Stomach smooth muscle (tissue), 2 donors: Measurements from ENCODE around the gene IL17B.
"Not testable (repeated sequence)": the region's sequence is repeated elsewhere in the genome, so short reads cannot be mapped to it uniquely, and the experiment has no call there.

Experiments
- H3K27ac ChIP-seq: one replicate; pipeline ENCODE4 v1.7.0; 2013; ENCODE audit warnings: mild to moderate bottlenecking, low read length, inconsistent platforms
- H3K27me3 ChIP-seq, 2 donors: one replicate each; pipeline ENCODE4 v1.7.0; 2013; ENCODE audit warnings: low read length in 2 of 2; ENCODE audit not compliant: insufficient read depth in 2 of 2, control insufficient read depth in 1 of 2
- H3K36me3 ChIP-seq, 2 donors: one replicate each; pipeline ENCODE4 v1.7.0; 2013; ENCODE audit warnings: low read length in 2 of 2; ENCODE audit not compliant: control insufficient read depth in 2 of 2, insufficient read depth in 2 of 2
- H3K4me1 ChIP-seq: one replicate; pipeline ENCODE4 v1.7.0; 2013; ENCODE audit warnings: low read length; ENCODE audit not compliant: control insufficient read depth, insufficient read depth
- H3K4me3 ChIP-seq, 2 donors: one replicate each; pipeline ENCODE4 v1.7.0; 2013; ENCODE audit warnings: low read length in 2 of 2
- H3K9ac ChIP-seq, 2 donors: one replicate each; pipeline ENCODE4 v1.7.0; 2013; ENCODE audit warnings: low read length in 2 of 2, mild to moderate bottlenecking in 1 of 2
- H3K9me3 ChIP-seq, 2 donors: one replicate each; pipeline ENCODE4 v1.7.0; 2013; ENCODE audit warnings: low read length in 2 of 2; ENCODE audit not compliant: control insufficient read depth in 2 of 2
- donor health status: healthy.
- donor health status: Pancreatic carcinoma.

IL17B gene

DNA sequence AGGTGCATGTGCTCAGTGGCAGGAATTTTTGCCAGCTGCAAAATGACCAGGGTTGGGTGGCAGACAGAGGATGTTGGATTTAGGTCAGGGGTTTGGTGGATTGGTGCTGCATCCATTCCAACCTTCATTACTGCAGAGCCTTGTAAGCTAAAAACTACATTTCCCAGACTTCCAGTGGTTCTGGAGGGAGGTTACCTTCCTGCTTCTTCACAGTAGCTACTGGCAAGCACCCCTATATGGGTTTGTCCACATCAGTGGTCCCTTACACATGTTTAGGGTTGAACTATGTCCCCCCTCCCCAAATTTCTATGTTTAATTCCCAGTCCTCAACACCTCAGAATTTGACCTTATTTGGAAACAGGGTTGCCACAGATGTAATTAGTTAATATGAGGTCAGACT, 20.7 kb upstream of the IL17B start:
- H3K4me1 ChIP-seq = peaks cover 27% of the 10 kb centered on the region
- H3K27me3 ChIP-seq = no peaks in the 10 kb centered on the region
- no peak overlapping the region for H3K4me3 ChIP-seq
- H3K9me3 ChIP-seq = no peaks in the 10 kb centered on the region
- peak overlapping the region in 1 of 2 donors; percentile 16 for H3K9ac ChIP-seq
- no peaks in the 10 kb centered on the region for H3K36me3 ChIP-seq
- H3K27ac ChIP-seq = peak overlapping the region; percentile 37

DNA sequence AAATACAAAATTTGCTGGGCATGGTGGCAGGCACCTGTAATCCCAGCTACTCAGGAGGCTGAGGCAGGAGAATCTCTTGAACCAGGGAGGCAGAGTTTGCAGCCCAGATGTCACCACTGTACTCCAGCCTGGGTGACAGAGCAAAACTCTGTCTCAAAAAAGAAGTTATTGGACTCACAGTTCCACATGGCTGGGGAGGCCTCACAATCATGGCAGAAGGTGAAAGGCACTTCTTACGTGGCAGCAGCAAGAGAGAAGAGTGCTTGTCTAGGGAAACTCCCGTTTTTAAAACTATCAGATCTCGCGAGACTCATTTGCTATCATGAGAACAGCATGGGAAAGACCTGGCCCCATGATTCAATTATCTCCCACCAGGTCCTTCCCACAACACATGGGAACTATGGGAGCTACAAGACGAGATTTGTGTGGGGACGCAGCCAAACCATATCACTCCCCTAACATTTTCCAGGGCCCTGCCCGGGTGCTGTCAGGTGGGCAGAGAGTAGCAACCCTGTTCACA, 19.7 kb upstream of the IL17B start:
- not testable (repeated sequence) for H3K9ac ChIP-seq, H3K9me3 ChIP-seq, H3K4me3 ChIP-seq, H3K36me3 ChIP-seq, H3K27ac ChIP-seq, H3K27me3 ChIP-seq
- peaks cover 17% of the 10 kb centered on the region for H3K4me1 ChIP-seq

DNA sequence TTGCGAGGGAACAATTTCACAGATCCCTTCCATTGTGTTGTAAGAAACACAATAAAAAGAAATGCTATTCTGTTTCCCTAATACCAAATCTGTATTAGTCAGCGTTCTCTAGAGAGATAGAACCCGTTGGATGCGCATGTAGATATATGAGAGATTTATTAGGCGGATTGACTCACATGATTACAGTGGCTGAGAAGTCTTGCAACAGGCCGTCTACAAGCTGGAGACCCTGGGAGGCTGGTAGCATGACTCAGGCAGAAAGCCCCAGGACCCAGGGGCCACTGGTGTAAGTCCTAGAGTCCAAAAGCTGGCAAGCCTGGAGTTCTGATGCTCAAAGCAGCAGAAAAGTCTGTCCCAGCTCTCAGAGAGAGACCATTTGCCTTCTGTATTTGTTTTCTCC, 18.4 kb upstream of the IL17B start:
- Histone ChIP-seq H3K9ac (no peak overlapping the region), H3K9me3 (no peaks in the 10 kb centered on the region), H3K4me3 (no peak overlapping the region), H3K4me1 (peaks cover 19% of the 10 kb centered on the region), H3K36me3 (no peaks in the 10 kb centered on the region), H3K27ac (no peak overlapping the region), H3K27me3 (no peaks in the 10 kb centered on the region)

DNA sequence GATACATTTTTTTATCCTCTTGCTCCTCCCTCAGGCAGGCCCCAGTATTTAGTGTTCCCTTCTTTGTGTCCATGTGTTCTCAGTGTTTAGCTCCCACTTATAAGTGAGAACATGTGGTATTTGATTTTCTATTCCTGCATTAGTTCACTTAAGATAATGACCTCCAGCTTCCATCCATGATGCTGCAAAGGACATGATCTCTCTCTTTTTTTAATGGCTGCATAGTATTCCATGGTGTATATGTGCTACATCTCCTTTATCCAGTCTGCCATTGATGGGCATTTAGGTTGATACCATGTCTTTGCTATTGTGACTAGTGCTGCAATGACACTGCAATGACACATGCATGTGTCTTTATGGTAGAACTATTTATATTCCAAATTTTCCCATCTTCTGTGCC, 15.9 kb upstream of the IL17B start:
- H3K4me3 ChIP-seq, H3K9me3 ChIP-seq, H3K27ac ChIP-seq, H3K27me3 ChIP-seq, H3K36me3 ChIP-seq, H3K9ac ChIP-seq: not testable (repeated sequence)
- H3K4me1 ChIP-seq = peaks cover 37% of the 10 kb centered on the region

DNA sequence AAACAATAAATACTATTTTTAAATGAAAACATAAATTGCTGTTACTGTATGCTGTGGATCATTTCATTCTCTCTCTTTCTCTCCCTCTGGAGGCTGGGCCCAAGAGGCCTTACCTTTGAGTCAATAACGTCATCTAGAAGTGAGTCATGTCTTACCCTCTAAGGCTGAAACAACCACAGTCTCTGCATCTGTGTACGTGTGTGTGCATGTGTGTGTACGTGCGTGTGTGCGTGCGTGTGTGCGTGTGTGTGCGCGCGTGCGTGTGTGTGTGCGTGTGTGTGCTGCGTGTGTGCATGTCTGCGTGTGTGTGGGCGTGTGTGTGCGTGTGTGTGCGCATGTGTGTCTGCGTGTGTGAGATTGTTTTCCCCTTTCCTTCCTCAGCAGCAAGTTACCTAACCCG, 13.6 kb upstream of the IL17B start:
- Histone ChIP-seq H3K36me3 (no peaks in the 10 kb centered on the region), H3K27ac (peak overlapping the region; percentile 89), H3K9ac (no peak overlapping the region), H3K9me3 (no peaks in the 10 kb centered on the region), H3K27me3 (no peaks in the 10 kb centered on the region), H3K4me3 (no peak overlapping the region), H3K4me1 (peaks cover 49% of the 10 kb centered on the region)

DNA sequence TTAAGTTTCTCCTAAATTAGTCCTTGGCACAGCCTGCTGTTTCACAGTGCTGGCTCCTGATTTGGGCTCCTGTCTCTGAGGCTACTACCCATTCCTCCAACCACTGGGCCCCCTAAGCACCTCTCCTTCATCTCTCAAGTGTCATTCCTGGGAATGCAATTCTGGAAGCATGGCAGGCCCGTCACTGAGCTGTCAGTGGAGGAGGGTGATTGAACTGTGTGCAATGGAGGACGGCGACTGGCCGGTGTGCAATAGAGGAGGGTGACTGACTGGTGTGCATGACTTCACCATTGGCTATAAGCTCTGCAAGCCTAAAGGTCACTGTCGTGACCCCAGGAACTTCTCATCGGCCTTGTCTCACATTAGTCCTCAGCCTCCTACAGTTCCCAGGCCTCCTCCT, 12.4 kb upstream of the IL17B start:
- peak overlapping the region; percentile 15 to 22 for H3K4me3 ChIP-seq
- H3K9me3 ChIP-seq = no peaks in the 10 kb centered on the region
- peak overlapping the region; percentile 1 to 51 for H3K9ac ChIP-seq
- no peaks in the 10 kb centered on the region for H3K36me3 ChIP-seq
- H3K4me1 ChIP-seq = peaks cover 59% of the 10 kb centered on the region
- peak overlapping the region; percentile 89 for H3K27ac ChIP-seq
- no peaks in the 10 kb centered on the region for H3K27me3 ChIP-seq

DNA sequence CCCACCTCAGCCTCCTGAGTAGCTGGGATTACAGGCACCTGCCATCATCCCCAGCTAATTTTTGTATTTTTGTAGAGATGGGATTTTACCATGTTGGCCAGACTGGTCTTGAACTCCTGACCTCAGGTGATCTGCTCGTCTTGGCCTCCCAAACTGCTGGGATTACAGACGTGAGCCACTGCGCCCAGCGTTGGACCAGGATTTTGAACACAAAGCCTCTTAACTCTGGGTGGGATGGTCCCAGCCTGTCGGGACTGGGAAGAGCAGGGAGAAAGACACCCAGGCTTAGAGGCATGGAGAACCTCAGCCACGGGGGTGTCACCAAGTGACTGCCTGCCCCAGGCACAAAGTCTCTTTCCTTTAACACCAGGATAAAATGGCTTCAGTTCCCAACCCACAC, 12.0 kb upstream of the IL17B start:
- not testable (repeated sequence) for H3K9me3 ChIP-seq
- Histone ChIP-seq H3K27ac (peak overlapping the region; percentile 89), H3K4me3 (peak overlapping the region in 1 of 2 donors; percentile 22)

DNA sequence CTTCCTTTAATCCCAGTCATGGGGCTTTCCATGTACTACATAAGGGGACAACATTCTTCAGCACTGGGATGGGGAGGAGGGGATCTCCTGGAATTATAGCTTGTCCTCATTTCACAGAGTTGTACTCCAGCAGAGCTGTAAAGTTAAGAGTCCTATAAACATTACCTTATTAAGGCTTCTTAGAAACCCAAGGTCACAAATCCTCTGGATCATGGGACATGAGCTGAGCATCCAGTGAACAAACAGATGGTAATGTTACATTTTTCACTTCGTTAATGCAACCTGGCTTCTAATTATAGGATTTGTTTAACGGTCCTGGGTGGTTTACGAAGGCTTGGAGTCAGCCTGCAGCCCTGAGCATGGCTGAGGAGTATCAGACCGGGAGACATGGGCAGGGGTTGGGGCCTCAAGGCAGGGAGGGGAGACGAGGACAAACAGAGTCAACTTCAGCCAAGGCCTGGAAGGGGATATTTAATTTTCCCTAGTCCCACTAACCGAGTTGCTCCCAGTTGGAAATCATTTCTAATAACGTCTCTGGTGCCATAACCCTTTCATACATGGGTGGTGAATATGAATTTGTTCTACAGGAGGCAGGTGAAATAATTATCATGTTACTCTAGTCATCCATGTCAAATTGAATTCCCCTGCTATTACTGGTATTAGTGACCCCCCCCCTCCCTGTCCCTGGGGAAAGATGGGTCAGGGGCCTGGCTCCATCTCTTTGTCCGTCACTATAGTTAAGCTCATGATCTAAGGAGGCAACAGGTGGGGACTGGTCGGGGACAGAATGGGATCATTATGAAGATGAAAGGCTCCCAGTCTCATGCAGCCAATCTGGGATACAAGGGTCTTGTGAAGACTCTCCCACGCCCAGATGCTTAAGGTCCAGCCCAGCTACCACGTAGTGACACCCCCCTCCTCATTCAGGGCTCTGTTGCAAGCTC, 10.7 kb upstream of the IL17B start:
- Histone ChIP-seq H3K36me3 (no peaks in the 10 kb centered on the region), H3K9me3 (no peaks in the 10 kb centered on the region), H3K4me3 (peak overlapping the region; percentile 17 to 52), H3K9ac (peak overlapping the region; percentile 75 to 76), H3K4me1 (peaks cover 73% of the 10 kb centered on the region), H3K27ac (peak overlapping the region; percentile 99), H3K27me3 (no peaks in the 10 kb centered on the region)

More for the DNA sequence above, 12.0 kb upstream of the IL17B start:
- not testable (repeated sequence) for H3K27me3 ChIP-seq, H3K36me3 ChIP-seq
- Histone ChIP-seq H3K4me1 (peaks cover 64% of the 10 kb centered on the region), H3K9ac (peak overlapping the region; percentile 11 to 51)

DNA sequence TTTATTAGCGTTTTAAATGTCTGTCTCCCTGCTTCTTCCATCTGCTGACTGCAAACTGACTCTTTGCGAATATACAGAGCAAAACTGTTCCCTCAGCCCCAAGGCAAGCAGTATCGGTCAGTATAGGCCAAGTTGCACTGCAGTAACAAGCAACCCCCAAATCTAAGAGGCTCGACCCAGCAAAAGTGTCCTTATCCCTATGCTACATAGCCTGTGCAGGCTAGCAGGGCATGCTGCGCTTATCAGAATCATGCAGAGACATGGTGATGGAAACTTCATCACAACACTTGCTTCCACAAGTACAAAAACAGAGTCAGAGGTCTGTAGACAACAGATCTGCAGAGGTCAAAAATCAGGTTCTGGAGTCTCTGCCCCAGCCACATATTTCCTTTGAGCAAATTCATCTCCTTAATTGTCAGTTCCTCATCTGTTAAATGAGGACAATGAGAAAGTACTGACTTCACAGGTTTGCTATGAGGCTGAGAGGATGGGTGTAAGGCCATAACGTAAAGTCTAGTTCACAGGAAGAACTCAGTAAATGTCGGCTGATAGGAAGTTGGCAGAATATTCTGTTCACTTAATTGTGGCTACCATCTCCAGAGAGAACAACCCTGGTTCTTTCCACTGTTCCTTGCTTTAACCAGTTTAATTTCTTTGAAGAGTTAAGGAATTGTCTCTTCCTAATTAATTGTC, 9.6 kb upstream of the IL17B start:
- H3K9me3 ChIP-seq = no peaks in the 10 kb centered on the region
- no peaks in the 10 kb centered on the region for H3K36me3 ChIP-seq
- peak overlapping the region in 1 of 2 donors; percentile 40 for H3K4me3 ChIP-seq
- peak overlapping the region; percentile 99 for H3K27ac ChIP-seq
- peaks cover 84% of the 10 kb centered on the region for H3K4me1 ChIP-seq
- H3K9ac ChIP-seq = peak overlapping the region; percentile 71 to 76
- no peaks in the 10 kb centered on the region for H3K27me3 ChIP-seq

DNA sequence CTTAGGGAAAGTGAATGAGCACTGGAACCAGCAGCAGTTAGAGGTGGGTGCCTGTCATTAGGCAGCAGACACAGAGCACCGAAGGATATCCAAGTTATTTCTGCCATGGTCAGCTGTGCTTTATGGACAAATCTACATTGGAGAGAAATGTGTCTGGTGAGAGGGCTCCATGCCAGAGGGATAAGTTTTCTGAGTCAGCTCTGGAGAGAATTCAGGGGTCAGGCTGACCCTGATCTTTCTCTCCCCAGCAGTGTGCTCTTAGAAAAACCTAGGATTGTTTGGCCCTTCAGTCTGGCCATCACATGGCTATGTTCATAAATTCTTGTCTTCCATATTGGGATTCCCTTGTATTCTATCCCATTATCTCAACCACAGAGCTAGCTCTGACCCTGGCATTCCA, 8.9 kb upstream of the IL17B start:
- H3K4me3 ChIP-seq = peak overlapping the region; percentile 4 to 40
- peaks cover 87% of the 10 kb centered on the region for H3K4me1 ChIP-seq
- H3K27ac ChIP-seq = peak overlapping the region; percentile 99
- H3K36me3 ChIP-seq = no peaks in the 10 kb centered on the region
- H3K9me3 ChIP-seq = no peaks in the 10 kb centered on the region
- H3K27me3 ChIP-seq = no peaks in the 10 kb centered on the region
- H3K9ac ChIP-seq = peak overlapping the region; percentile 71 to 72
